ENCODE results near the gene SLAMF1.

The SLAMF1 gene

GRCh38 chr1:160622501-160623226, 24.2 kb downstream of the SLAMF1 start:
- no peak for DNase-seq

- no peak for DNase-seq
These were observed 25.0 kb downstream of the SLAMF1 start for GRCh38 chr1:160621633-160622413.

DNA sequence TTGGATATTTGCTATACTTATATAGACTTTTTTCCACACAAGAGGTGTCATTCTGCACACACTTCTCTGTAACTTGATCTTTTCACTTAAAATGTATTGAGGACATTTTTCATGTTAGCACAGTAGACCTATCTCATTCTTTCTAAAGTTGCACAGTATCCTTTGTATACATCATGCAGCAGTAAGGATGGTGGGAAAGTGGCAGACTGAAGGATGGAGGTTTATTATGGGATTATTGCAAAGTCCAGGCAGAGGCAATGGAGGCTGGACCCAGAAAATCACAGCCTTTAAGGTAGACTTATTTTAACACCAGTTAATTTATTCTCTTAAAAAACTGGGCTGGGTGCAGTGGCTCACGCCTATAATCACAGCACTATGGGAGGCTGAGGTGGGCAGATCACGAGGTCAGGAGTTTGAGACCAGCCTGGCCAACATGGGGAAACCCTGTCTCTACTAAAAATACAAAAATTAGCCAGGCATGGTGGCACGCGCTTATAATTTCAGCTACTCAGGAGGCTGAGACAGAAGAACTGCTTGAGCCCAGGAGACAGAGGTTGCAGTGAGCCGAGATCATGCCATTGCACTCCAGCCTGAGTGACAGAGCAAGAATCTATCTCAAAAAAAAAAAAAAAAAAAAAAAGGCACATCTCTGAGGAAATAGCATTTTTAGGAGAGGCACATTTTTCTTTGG, 25.8 kb downstream of the SLAMF1 start:
- no peak for DNase-seq

- DNase-seq, result no peak
These were observed 27.0 kb downstream of the SLAMF1 start for GRCh38 chr1:160619742-160620277.

- DNase-seq, result no peak
These were observed 28.0 kb downstream of the SLAMF1 start for GRCh38 chr1:160618763-160619274.

- no peak for DNase-seq
These were observed 28.5 kb downstream of the SLAMF1 start for GRCh38 chr1:160618327-160618726.

- DNase-seq, result no peak
These were observed 31.2 kb downstream of the SLAMF1 start for GRCh38 chr1:160615660-160616059.

DNA sequence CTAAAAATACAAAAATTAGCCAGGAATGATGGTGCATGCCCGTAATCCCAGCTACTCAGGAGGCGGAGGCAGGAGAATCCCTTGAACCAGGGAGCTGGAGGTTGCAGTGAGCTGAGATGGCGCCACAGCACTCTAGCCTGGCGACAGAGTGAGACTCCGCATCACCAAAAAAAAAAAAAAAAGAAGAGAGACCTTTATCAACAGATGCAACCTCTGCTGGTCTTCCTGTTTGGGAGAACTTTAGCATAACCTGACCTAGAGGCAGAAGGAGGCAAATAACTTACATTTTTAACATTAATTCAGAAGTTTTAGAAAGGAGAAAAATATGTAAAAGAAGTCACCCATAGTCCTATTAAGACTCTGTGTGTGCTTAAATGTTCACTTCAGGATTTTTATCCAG, 32.4 kb downstream of the SLAMF1 start:
- DNase-seq, result no peak

- no peak for DNase-seq
These were observed 34.1 kb downstream of the SLAMF1 start for GRCh38 chr1:160612613-160613218.

DNA sequence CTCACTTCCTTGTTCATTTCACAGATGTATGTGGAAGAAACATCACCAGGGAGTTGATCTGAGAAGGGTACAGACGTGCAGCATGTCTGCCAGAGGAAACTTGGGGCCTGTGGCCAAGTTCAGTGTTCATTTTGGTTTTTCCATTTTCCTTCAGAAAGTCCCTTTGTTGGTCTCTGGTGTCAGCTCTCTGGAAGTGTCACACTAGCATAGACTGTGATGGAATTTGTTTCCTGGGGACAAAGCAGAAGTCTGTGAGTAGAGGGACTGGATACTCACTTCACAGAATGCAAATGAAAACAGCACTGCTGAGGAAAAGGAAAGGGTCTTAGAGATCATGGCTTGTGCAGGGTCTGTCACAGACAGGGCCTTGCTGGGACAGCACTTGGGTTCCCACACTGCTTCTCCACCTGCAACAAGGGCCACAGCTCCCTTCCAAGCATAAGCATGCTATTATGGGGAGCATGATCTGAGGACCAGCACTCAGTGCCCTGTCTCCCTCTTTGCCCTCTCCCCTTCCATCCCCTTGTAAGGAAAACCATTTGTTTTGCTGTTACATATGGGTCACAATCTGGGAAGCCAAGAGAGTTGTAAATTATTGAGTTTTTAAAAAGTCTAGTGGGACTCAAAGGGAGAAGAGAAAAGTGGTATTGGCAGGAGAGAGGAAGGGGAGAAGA, 36.1 kb downstream of the SLAMF1 start:
- no peak for DNase-seq

- no peak for DNase-seq
These were observed 37.9 kb downstream of the SLAMF1 start for GRCh38 chr1:160608941-160609340.

- DNase-seq, result no peak
These were observed 38.3 kb downstream of the SLAMF1 start for GRCh38 chr1:160608514-160608913.

GRCh38 chr1:160608057-160608456, 38.8 kb downstream of the SLAMF1 start:
- DNase-seq, result no peak

DNA sequence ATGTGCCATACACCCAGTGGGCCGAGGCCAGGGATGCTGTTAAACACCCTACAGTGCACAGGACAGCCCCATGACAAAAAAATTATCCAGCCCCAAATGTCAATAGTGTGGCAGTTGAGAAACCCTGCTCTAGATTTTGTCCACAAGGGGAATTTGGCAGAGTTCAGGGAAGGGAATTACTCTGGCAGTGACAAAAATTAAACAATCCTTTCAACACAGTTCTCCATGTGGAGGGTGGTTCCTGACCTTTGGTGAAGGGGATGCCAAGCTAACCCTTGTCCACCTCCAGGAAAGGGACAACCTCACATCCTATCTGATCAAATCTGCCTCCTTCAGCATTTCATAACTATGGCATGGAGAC, 39.2 kb downstream of the SLAMF1 start:
- DNase-seq, result no peak

- DNase-seq, result no peak
These were observed 39.7 kb downstream of the SLAMF1 start for GRCh38 chr1:160607011-160607671.

- no peak for DNase-seq
These were observed 40.2 kb downstream of the SLAMF1 start for GRCh38 chr1:160606611-160607010.

DNA sequence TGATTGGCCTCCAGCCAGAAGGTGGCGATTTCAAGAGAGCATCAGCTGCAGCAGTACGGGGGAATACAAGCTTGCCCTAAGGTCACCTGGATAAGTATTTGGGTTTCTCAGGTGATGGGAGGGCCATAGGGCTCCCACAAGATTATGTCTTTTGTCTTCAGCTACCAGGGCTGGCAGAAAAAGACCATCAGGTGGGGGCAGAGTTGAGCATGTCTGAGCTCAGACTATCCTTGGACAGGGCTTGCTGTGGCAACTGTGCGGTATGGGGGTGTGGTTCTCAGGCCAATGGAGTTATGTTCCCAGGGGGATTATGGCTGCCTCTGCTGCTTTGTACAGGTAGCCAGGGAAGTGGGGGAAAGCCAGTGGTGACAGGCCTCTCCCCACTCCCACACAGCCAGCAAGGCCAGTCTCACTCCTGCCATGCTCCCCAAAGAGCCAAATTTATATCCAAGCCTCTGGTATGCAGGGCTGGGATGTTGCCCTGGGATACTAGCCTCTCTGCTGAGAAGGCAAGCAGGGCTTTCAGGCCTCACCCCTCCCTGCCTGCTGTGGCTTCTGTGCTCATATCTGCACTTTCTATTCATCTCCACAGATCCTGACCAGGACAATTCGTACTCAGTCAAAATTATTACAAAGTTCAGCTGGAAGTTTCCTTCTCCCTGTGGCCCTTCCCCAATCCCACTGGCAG, 40.9 kb downstream of the SLAMF1 start:
- no peak for DNase-seq

- DNase-seq, result no peak
These were observed 41.6 kb downstream of the SLAMF1 start for GRCh38 chr1:160605205-160605604.

GRCh38 chr1:160597705-160598104, 49.1 kb downstream of the SLAMF1 start:
- no peak for DNase-seq

- DNase-seq, result no peak
These were observed 49.8 kb downstream of the SLAMF1 start for GRCh38 chr1:160597051-160597450.

- DNase-seq, result no peak
These were observed 56.4 kb downstream of the SLAMF1 start for GRCh38 chr1:160590488-160590887.

All from activated gamma-delta T cell (primary cell).